Measurements from ENCODE around the gene PRR5L. TPM values are rescaled to one million over a fixed set of nuclear protein-coding genes. Genes with fewer than 3 reads are reported as not detected.

Gene PRR5L
- total RNA-seq, 1 experiment from 2014 or later = not detected

- peaks cover 20% of the 10 kb centered on the region for H3K4me1 Mint-ChIP-seq (ENCODE audit: low read depth, unreplicated experiment)
- no peak overlapping the region for H3K4me3 ChIP-seq (ENCODE audit: low read depth, low read length)
- H3K27me3 Mint-ChIP-seq (ENCODE audit: insufficient read depth, unreplicated experiment) = no peaks in the 10 kb centered on the region
- POLR2A ChIA-PET = no interaction called here
- BruUV-seq (replicated peaks) = no TSS peak
- no peak for DNase-seq
- no peaks in the 10 kb centered on the region for H3K27me3 ChIP-seq (replicated peaks; ENCODE audit: control insufficient read depth, insufficient read depth, low read length)
- peaks cover 4% of the 10 kb centered on the region; the same call in 1 of the 2 replicates for H3K4me1 ChIP-seq
- no peaks in the 10 kb centered on the region for H3K36me3 ChIP-seq (ENCODE audit: control insufficient read depth, insufficient read depth, low read length)
- CTCF ChIA-PET = interaction anchor here (0.6 to 1.5 kb wide), 2 partner anchors 140 to 193 kb away, joined by 4 to 5 read pairs; no protein-coding TSS in a partner anchor
- intact Hi-C loops (cut with micrococcal nuclease; ENCODE audit: unreplicated experiment) = no loop called here
- no peaks in the 10 kb centered on the region for H3K36me3 Mint-ChIP-seq (ENCODE audit: insufficient read depth, unreplicated experiment)
- no peaks in the 10 kb centered on the region for H3K9me3 Mint-ChIP-seq (ENCODE audit: unreplicated experiment)
- TF ChIP-seq CTCF (IDR thresholded peaks at IDR 0.05; ENCODE audit: insufficient read depth in 1 of 2, low read depth in 1 of 2, low read length in 1 of 2, severe bottlenecking in 1 of 2, unreplicated experiment in 1 of 2) = no peak
- H3K27ac Mint-ChIP-seq (ENCODE audit: unreplicated experiment) = no peak overlapping the region
- H3K9me3 ChIP-seq = no peaks in the 10 kb centered on the region
- no peak overlapping the region for H3K4me3 Mint-ChIP-seq (ENCODE audit: unreplicated experiment)
Measured at GRCh38 chr11:36352922-36353321, 56.8 kb downstream of the PRR5L start.

- no peaks in the 10 kb centered on the region for H3K9me3 ChIP-seq
- no peak for TF ChIP-seq CTCF (IDR thresholded peaks at IDR 0.05; ENCODE audit: insufficient read depth in 1 of 2, low read depth in 1 of 2, low read length in 1 of 2, severe bottlenecking in 1 of 2, unreplicated experiment in 1 of 2)
- peaks cover 4% of the 10 kb centered on the region; the same call in 1 of the 2 replicates for H3K4me1 ChIP-seq
- Mint-ChIP-seq H3K27ac (ENCODE audit: unreplicated experiment) (no peak overlapping the region), H3K4me1 (ENCODE audit: low read depth, unreplicated experiment) (peaks cover 20% of the 10 kb centered on the region), H3K36me3 (ENCODE audit: insufficient read depth, unreplicated experiment) (no peaks in the 10 kb centered on the region), H3K27me3 (ENCODE audit: insufficient read depth, unreplicated experiment) (no peaks in the 10 kb centered on the region), H3K4me3 (ENCODE audit: unreplicated experiment) (no peak overlapping the region), H3K9me3 (ENCODE audit: unreplicated experiment) (no peaks in the 10 kb centered on the region)
- POLR2A ChIA-PET = no interaction called here
- no peak overlapping the region for H3K4me3 ChIP-seq (ENCODE audit: low read depth, low read length)
- H3K27me3 ChIP-seq (replicated peaks; ENCODE audit: control insufficient read depth, insufficient read depth, low read length) = no peaks in the 10 kb centered on the region
- BruUV-seq (replicated peaks) = no TSS peak
- intact Hi-C loops (cut with micrococcal nuclease; ENCODE audit: unreplicated experiment) = no loop called here
- H3K36me3 ChIP-seq (ENCODE audit: control insufficient read depth, insufficient read depth, low read length) = no peaks in the 10 kb centered on the region
- DNase-seq = peak in 1 of 2 experiments; percentile 12
- CTCF ChIA-PET = interaction anchor here (0.8 kb wide), 1 partner anchor 124 kb away, joined by 3 read pairs; no protein-coding TSS in a partner anchor
Measured at GRCh38 chr11:36354221-36355003, 58.3 kb downstream of the PRR5L start.

DNA sequence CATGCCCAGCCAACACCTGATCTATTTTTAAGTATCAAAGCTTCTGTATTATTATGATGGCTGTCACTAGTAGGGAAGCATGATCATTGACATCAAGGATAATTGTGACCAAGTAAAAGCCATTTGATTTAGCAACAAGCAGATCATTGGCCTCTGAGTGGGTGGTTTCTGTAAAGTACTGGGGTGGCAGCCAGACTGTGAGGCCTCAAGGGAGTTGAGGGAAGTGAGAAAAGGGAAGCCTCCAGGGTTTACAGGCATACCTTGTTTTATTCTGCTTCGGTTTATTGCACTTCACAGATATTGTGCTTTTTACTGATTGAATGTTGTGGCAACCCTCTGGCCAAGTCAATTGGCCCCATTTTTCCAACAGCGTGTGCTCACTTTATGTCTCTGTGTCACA lies 60.1 kb downstream of the PRR5L start:
- no peaks in the 10 kb centered on the region for H3K36me3 ChIP-seq (ENCODE audit: control insufficient read depth, insufficient read depth, low read length)
- intact Hi-C loops (cut with micrococcal nuclease; ENCODE audit: unreplicated experiment) = no loop called here
- H3K4me3 ChIP-seq (ENCODE audit: low read depth, low read length) = no peak overlapping the region
- peaks cover 16% of the 10 kb centered on the region for H3K4me1 Mint-ChIP-seq (ENCODE audit: low read depth, unreplicated experiment)
- no TSS peak for BruUV-seq (replicated peaks)
- H3K9me3 Mint-ChIP-seq (ENCODE audit: unreplicated experiment) = no peaks in the 10 kb centered on the region
- no peak for TF ChIP-seq CTCF (IDR thresholded peaks at IDR 0.05; ENCODE audit: insufficient read depth in 1 of 2, low read depth in 1 of 2, low read length in 1 of 2, severe bottlenecking in 1 of 2, unreplicated experiment in 1 of 2)
- CTCF ChIA-PET = no interaction called here
- no peak overlapping the region for H3K27ac Mint-ChIP-seq (ENCODE audit: unreplicated experiment)
- no peaks in the 10 kb centered on the region for H3K27me3 ChIP-seq (replicated peaks; ENCODE audit: control insufficient read depth, insufficient read depth, low read length)
- no peaks in the 10 kb centered on the region for H3K27me3 Mint-ChIP-seq (ENCODE audit: insufficient read depth, unreplicated experiment)
- POLR2A ChIA-PET = no interaction called here
- H3K4me1 ChIP-seq = peaks cover 4% of the 10 kb centered on the region; the same call in 1 of the 2 replicates
- H3K4me3 Mint-ChIP-seq (ENCODE audit: unreplicated experiment) = no peak overlapping the region
- no peaks in the 10 kb centered on the region for H3K36me3 Mint-ChIP-seq (ENCODE audit: insufficient read depth, unreplicated experiment)
- no peaks in the 10 kb centered on the region for H3K9me3 ChIP-seq
- DNase-seq = no peak
